Muscle of leg (tissue), 11 donors: ENCODE results near the gene RALGPS1. TPM values are rescaled to one million over a fixed set of nuclear protein-coding genes. Genes with fewer than 3 reads are reported as not detected.

Experiments
- DNase-seq: peaks from one replicate; pipeline ENCODE4 v3.0.0; 2013
- H3K27ac ChIP-seq: one replicate; pipeline ENCODE4 v1.5.1; 2013; ENCODE audit warnings: mild to moderate bottlenecking, low read length, control low read depth
- H3K27me3 ChIP-seq: one replicate; pipeline ENCODE4 v1.6.1; 2013; ENCODE audit warnings: low read length; ENCODE audit not compliant: control insufficient read depth, insufficient read depth
- H3K36me3 ChIP-seq: one replicate; pipeline ENCODE4 v1.6.1; 2013; ENCODE audit warnings: low read length; ENCODE audit not compliant: control insufficient read depth, insufficient read depth
- H3K4me1 ChIP-seq: one replicate; pipeline ENCODE4 v1.6.1; 2013; ENCODE audit warnings: low read length; ENCODE audit not compliant: control insufficient read depth, insufficient read depth
- H3K4me3 ChIP-seq: one replicate; pipeline ENCODE4 v1.5.1; 2013; ENCODE audit warnings: low read length, control low read depth
- H3K9me3 ChIP-seq: replicated peaks from 2 replicates; pipeline ENCODE4 v1.6.1; 2013; ENCODE audit warnings: low read depth, low read length; ENCODE audit not compliant: control insufficient read depth
- WGBS: methylation state at CpG from one replicate; pipeline ENCODE4 v1.1.5; 2013; ENCODE audit warnings: missing lambda C conversion rate; ENCODE audit not compliant: insufficient coverage; 5-methylcytosine and 5-hydroxymethylcytosine counted together
- polyA plus RNA-seq, 8 donors: library from polyadenylated mRNA; unstranded; fragments of 120-200 nt; gene quantifications; one replicate each; pipeline versions ENCODE4 v1.2.1 to v1.2.3, GENCODE V29; 2013; ENCODE audit warnings: inconsistent platforms in 1 of 8, low replicate concordance in 1 of 8; ENCODE audit not compliant: insufficient read length in 8 of 8, insufficient read depth in 1 of 8
- total RNA-seq: library from RNA; stranded (reverse); fragments of 120-200 nt; gene quantifications from one replicate; pipeline ENCODE4 v1.2.4, GENCODE V29; 2013

RALGPS1 gene
- total and polyA plus RNA-seq, 9 donors: 4.6 to 8.6 (median 7.2) TPM

DNA sequence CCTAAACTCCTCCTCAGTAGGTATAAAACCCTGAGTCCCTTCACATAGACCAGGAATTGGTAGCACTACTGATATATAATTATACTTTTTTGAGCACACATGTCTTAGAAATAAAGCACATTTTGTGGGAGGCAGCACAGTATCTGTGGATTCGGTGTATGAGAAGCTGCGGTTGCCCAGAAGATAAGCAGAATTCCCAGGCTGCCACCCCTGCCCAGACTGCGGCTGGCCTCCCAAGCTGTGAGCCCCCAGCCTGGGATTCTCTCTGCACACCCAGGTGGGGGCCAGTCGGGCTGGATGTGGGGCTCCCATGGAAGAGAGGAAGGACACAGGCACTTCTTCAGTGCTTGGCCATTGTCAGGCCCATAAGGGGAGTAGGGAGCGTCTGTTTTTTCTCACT is 233.4 kb downstream of the RALGPS1 start:
- WGBS: 100% methylated on average over 1 of the region's 5 CpGs
- H3K9me3 ChIP-seq: no peaks in the 10 kb centered on the region
- H3K27me3 ChIP-seq: no peaks in the 10 kb centered on the region
- no peaks in the 10 kb centered on the region for H3K36me3 ChIP-seq
- H3K4me3 ChIP-seq: no peak overlapping the region
- no peak for DNase-seq
- H3K4me1 ChIP-seq: no peaks in the 10 kb centered on the region
- no peak overlapping the region for H3K27ac ChIP-seq

DNA sequence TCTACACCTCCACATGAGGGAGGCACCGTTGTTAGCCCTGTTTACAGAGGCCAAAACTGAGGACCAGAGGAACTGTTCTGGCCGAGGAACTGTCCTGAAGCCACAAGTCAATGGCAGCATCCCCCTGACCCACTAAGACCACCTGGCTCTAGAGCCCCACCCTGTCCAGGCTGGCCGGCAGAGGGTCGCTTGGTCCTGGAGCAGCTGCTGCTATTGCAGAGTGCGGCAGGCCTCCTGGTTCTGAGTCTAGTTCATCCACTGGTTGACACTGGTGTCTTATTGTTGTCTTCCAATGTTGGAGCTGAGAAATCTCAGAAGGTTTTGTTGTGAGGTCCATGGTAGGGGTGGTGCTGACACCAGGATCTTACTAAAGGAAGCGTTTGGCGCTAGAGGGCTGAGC is 234.4 kb downstream of the RALGPS1 start:
- 85% methylated on average over 4 of the region's 7 CpGs for WGBS

DNA sequence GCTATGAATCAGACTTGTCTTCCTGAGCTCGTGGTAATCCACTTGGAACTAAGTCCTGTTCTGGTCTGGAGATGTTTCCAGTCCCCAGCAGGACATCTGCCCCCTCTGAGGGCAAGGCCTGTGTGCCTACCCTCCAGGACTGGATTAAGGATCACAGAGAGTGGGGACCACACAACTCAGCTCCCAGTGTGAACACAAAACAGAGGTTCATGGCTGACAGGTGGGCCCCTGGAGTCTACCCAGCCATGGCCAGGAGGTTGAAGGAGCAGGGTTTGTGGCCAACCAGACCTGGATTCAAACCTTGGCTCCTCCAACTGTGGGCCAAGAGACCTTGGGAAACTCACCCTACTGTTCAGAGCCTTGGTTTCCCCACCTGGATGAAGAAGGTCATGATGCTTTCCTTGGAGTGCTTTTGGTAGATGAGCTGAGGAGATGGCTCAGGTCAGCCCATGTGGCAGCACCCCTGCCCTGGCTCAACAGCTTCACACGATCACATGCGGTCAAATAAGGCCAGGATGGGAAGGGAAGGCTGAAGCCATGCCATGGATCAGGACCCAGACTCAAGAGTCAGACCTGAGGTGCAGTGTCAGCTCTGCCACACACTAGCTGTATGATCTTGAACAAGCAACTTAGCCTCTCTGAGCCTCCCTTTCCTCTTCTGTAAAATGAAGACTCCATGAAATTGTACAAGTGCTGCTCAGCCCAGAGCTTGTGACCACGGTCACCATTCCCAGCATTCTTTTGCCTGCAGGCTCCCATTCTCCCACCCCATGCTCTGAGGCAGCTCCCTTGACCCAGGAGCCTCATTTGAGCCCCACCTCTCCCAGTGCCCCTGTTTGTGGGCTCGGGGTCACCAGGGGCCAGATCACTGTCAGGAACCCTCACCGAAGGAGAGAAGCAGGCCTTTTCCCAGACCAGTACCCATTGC is 235.1 kb downstream of the RALGPS1 start:
- H3K36me3 ChIP-seq: no peaks in the 10 kb centered on the region
- 85% methylated on average over 6 of the region's 6 CpGs for WGBS

More for the DNA sequence above, 234.4 kb downstream of the RALGPS1 start:
- Histone ChIP-seq H3K4me1 (peaks cover 6% of the 10 kb centered on the region), H3K27me3 (no peaks in the 10 kb centered on the region), H3K9me3 (no peaks in the 10 kb centered on the region), H3K27ac (no peak overlapping the region), H3K4me3 (no peak overlapping the region), H3K36me3 (no peaks in the 10 kb centered on the region)
- no peak for DNase-seq

DNA sequence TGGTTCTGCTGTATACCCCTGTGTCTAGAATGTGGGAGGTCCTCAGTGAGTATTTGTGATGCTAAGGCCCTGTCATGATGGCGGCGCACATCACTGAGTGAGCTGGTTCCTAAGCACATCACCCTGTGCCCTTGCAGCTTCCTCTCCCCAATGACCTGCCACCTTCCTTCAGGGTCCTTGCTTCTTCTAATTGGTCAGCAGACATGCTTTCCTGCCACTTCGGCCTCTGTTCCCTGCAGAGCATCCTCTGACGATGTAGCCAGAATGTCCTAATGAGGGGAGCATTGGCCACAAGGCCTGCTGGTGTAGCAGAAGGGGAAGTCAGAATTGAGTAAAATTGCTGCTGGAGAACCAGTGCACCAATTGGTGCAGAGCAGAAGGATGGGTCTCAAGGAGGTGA is 238.9 kb downstream of the RALGPS1 start:
- Histone ChIP-seq H3K27me3 (no peaks in the 10 kb centered on the region), H3K27ac (no peak overlapping the region), H3K4me1 (peaks cover 19% of the 10 kb centered on the region), H3K36me3 (no peaks in the 10 kb centered on the region), H3K4me3 (no peak overlapping the region), H3K9me3 (no peaks in the 10 kb centered on the region)
- DNase-seq: no peak
- 93% methylated on average over 3 of the region's 4 CpGs for WGBS

More for the DNA sequence above, 235.1 kb downstream of the RALGPS1 start:
- peaks cover 11% of the 10 kb centered on the region for H3K4me1 ChIP-seq
- H3K27me3 ChIP-seq: no peaks in the 10 kb centered on the region
- H3K9me3 ChIP-seq: no peaks in the 10 kb centered on the region
- no peak overlapping the region for H3K27ac ChIP-seq
- no peak for DNase-seq
- H3K4me3 ChIP-seq: no peak overlapping the region

DNA sequence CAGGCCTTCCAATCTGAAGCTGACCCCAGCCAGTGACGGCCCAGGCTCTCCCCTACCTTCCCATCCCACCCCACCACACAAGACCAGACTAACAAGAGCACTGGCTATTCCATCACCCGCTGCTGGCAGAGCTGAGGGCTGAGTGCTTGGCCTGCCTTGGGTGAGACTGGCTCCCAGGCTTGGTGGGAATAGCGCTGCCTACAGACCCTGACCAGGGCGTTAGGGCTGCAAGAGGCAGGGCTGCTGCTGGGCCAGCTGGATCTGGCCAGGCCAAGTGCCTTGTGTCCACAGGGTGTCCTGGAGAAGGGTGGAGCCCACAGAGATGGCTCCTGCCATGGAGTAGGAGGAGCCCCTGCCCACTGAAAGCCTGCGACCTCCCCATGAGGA is 239.4 kb downstream of the RALGPS1 start:
- peak overlapping the region; percentile 87 for H3K27ac ChIP-seq
- H3K4me1 ChIP-seq: peaks cover 20% of the 10 kb centered on the region
- no peaks in the 10 kb centered on the region for H3K9me3 ChIP-seq
- H3K4me3 ChIP-seq: no peak overlapping the region
- WGBS: 85% methylated on average over 3 of the region's 5 CpGs
- DNase-seq: no peak
- H3K36me3 ChIP-seq: no peaks in the 10 kb centered on the region
- H3K27me3 ChIP-seq: no peaks in the 10 kb centered on the region

DNA sequence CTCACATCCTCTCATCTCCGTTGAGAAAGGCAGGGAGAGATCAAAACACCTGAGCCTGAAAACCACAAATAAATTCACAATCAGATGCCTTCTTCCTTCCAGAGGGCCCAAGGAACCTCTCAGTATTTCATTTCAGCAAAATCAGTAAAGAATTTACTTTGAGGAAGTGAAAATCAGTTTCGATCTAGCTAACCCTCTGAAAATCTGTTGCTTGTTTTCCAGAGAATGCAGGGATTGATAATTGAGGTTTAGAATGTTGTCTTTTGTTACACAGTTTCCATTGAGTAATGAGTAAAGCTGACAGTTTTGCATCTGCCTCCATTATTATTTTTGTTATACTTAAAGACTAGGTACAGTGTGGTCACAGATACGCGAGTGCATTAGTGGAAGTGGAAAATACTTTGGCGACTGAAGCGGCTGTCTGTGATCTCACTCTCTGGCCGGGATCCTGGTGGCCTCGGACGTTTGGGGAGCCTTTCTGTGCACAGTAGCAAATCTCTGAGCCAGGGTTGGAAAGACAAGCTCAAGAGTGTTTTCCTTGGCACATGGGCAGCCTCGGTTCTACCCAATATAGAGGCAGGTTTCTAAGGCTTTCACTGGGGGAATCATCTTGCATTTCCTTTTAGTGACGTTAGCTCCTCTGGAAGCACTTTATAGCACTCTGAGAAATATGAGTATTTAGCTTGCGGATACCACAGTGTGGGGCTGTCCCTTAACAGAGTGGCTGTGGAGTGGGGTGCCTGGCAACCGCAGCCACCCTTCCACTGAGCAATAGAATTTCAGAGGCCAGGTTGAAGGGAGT is 240.0 kb downstream of the RALGPS1 start:
- Histone ChIP-seq H3K4me3 (no peak overlapping the region), H3K36me3 (no peaks in the 10 kb centered on the region), H3K4me1 (peaks cover 25% of the 10 kb centered on the region), H3K27ac (peak overlapping the region; percentile 87), H3K9me3 (no peaks in the 10 kb centered on the region), H3K27me3 (no peaks in the 10 kb centered on the region)
- 17% methylated on average over 5 of the region's 13 CpGs for WGBS
- peak; percentile 96 for DNase-seq

DNA sequence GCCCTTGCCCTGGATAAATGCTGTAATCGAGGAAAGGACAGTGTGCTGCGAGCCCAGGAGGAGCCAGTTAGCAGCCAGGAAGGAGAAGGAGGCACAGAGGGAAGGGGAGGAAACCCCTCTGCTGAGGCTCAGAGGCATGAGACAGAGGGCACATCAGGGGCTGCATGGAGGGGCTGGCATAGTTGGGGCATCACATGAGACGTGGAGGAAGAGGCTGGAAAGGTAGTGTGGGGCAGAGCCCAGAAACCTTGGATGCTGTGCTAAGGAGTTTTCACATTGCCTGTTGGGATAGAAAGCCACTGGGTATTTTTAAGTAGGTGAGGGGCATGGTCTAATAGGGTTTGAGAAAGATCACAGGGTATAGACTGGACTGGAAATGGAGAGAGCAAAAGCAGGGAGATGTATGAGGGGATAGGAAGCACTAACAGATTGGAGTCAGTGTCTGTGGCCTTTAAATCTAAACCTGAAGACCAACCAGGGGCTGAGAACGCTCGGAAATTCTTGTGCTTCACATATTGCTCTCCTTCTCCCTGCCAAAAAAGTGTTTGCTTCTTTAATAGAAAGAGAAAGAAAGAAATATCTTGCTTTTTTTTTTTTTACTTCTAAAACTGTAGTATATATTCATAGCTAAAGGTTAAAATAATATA is 240.9 kb downstream of the RALGPS1 start:
- Histone ChIP-seq H3K27ac (peak overlapping the region; percentile 87), H3K4me3 (no peak overlapping the region), H3K4me1 (peaks cover 31% of the 10 kb centered on the region), H3K9me3 (no peaks in the 10 kb centered on the region), H3K36me3 (no peaks in the 10 kb centered on the region), H3K27me3 (no peaks in the 10 kb centered on the region)
- WGBS: 38% methylated on average over 3 of the region's 5 CpGs
- DNase-seq: peak; percentile 64

DNA sequence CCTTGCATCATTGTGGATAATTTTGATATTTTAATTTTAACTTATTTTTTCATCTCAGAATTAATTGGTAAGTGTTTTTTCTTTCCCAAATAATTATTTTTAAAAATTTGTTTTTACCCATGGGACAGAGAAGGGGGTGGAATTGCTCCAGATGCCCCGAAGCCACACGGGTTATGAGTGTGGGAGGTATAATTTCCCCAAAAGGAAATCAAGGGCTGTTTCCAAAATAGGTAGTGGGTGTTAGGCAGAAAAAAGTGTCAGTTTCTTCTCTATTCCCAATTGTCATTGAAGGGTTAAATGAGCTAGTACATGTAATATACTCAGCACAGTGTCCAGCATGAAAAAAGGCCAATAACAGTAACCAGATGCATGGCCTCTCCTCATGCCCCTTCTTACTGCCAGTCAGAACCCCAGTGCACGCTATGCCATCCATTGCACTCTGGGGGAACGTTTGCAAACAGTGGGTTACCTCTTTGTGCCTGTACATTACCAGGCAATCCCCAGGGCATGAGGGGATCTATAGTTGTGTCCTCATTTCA is 244.3 kb downstream of the RALGPS1 start:
- Histone ChIP-seq H3K4me1 (peaks cover 39% of the 10 kb centered on the region), H3K9me3 (no peaks in the 10 kb centered on the region), H3K36me3 (no peaks in the 10 kb centered on the region), H3K27me3 (no peaks in the 10 kb centered on the region), H3K27ac (no peak overlapping the region), H3K4me3 (no peak overlapping the region)
- no peak for DNase-seq
- WGBS: 70% methylated on average over 2 of the region's 4 CpGs

DNA sequence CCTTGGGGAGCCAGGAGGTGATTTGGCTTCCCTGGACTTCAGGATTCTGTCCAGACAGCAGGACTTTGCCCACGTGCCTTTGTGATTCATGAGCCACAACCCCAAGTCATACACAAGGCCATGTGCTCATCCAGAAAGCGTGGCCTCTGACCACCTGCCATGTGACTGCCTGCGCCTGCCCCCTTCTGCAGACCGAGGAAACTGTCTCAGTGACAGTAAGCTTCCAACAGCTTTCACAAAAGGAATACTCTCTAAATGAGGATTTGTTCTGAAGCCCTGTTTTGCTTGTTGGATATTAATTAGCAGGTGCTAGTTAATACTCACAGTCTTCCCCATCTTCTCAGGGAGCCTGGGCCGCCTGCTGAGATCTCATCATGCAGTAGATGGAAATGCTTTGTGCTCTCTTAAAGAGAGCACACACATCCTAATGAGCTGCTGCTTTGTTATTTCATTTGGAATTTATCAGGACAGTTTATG is 244.8 kb downstream of the RALGPS1 start:
- Histone ChIP-seq H3K9me3 (no peaks in the 10 kb centered on the region), H3K36me3 (no peaks in the 10 kb centered on the region), H3K4me3 (no peak overlapping the region), H3K27me3 (no peaks in the 10 kb centered on the region), H3K4me1 (peaks cover 34% of the 10 kb centered on the region), H3K27ac (no peak overlapping the region)
- DNase-seq: peak; percentile 48
- 31% methylated on average over 2 of the region's 5 CpGs for WGBS
